Mesodermal cell (in vitro differentiated cells): ENCODE results near the gene DTHD1.

Experiments
- H3K27ac ChIP-seq: 2 replicates; pipeline ENCODE4 v1.7.0; 2013; ENCODE audit warnings: mild to moderate bottlenecking, low read depth, low read length, moderate library complexity; ENCODE audit not compliant: severe bottlenecking
- H3K36me3 ChIP-seq: 2 replicates; pipeline ENCODE4 v1.7.1; 2013; ENCODE audit warnings: mild to moderate bottlenecking, low read length, moderate library complexity; ENCODE audit not compliant: control insufficient read depth, insufficient read depth
- H3K4me1 ChIP-seq: one replicate; pipeline ENCODE4 v1.7.1; 2013; ENCODE audit warnings: mild to moderate bottlenecking, low read length; ENCODE audit not compliant: insufficient read depth, control insufficient read depth, poor library complexity, severe bottlenecking
- H3K4me3 ChIP-seq: 2 replicates; pipeline ENCODE4 v1.7.0; 2013; ENCODE audit warnings: low read length, control low read depth, mild to moderate bottlenecking; ENCODE audit not compliant: insufficient read depth, poor library complexity, severe bottlenecking; ENCODE audit errors: extremely low read depth
- H3K9me3 ChIP-seq: 2 replicates; pipeline ENCODE4 v1.7.1; 2013; ENCODE audit warnings: mild to moderate bottlenecking, low read length, moderate library complexity; ENCODE audit not compliant: control insufficient read depth
- WGBS, 2 experiments: methylation state at CpG; one replicate each; pipeline ENCODE4 v1.1.5; 2013; ENCODE audit warnings: missing lambda C conversion rate in 2 of 2; ENCODE audit not compliant: insufficient coverage in 2 of 2; 5-methylcytosine and 5-hydroxymethylcytosine counted together

Gene DTHD1

DNA sequence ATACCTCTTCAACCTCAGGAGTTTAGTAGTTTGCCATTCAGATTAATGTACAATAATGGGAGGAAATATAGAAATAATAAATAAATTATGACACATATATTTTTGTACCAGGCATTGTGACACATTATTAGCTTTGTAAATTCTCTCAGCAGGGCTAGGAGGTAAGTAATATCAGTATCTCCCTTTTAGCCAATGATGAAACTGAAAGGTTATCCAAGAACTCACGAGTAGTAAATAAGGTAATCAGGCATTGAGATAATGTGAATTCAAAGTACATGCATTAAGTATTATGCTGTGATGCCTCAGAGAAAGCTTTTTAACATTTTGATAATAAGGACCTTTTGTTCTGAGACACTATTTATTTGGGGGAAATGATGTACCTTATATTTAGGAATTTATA is 31.8 kb upstream of the DTHD1 start:
- WGBS, 2 experiments, result 90 to 100% methylated on average over 1 of the region's 1 CpG
- Histone ChIP-seq H3K9me3 (no peaks in the 10 kb centered on the region), H3K4me1 (no peaks in the 10 kb centered on the region), H3K36me3 (no peaks in the 10 kb centered on the region), H3K4me3 (no peak overlapping the region), H3K27ac (no peak overlapping the region)

DNA sequence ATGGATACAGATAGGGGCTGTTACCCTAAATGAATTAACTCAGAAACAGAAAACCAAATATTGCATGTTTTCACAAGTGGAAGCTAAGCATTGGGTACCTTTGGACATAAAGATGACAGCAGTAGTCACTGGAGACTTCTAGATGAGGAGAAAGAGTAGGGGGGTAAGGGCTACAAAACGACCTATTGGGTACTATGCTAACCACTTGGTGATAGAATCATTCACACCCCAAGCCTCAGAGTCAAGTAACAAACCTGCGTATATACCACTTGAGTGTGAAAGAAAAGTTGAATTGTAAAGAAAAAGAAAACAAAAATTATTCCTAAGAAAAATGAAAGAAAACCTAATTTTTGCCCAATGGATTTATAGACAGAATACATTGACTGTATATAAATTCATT is 29.4 kb upstream of the DTHD1 start:
- no peaks in the 10 kb centered on the region for H3K9me3 ChIP-seq
- H3K36me3 ChIP-seq, result no peaks in the 10 kb centered on the region
- WGBS, 2 experiments, result no CpG with 5 or more reads among the region's 2 CpGs
- no peak overlapping the region for H3K4me3 ChIP-seq
- H3K4me1 ChIP-seq, result no peaks in the 10 kb centered on the region
- no peak overlapping the region for H3K27ac ChIP-seq

GRCh38 chr4:36254371-36254770 is 27.0 kb upstream of the DTHD1 start:
- Histone ChIP-seq H3K4me1 (no peaks in the 10 kb centered on the region), H3K4me3 (no peak overlapping the region), H3K9me3 (no peaks in the 10 kb centered on the region), H3K27ac (no peak overlapping the region), H3K36me3 (no peaks in the 10 kb centered on the region)
- 91% methylated on average over 2 of the region's 2 CpGs for WGBS, 2 experiments

DNA sequence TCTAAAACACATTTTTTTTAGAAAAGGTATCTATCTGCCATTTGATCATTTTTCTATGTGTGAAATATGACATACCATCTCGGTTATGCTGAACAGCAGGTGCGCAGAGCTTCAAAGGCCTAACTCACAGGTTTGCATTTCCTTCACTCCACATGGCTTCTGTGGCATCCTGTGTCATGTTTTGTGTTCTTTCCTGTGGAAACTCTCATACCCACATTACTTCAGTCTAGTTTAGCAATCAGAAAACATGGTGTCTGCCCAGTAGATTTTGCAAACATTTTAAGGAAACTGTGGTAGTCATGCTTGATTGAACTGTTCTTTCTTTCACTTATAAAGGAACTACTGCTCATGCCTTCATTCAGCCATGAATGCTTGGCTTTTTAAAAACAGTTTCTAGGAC is 25.8 kb upstream of the DTHD1 start:
- H3K4me3 ChIP-seq, result no peak overlapping the region
- no peaks in the 10 kb centered on the region for H3K9me3 ChIP-seq
- H3K4me1 ChIP-seq, result no peaks in the 10 kb centered on the region
- no peak overlapping the region for H3K27ac ChIP-seq
- WGBS, 2 experiments, result 100% methylated on average over 2 of the region's 2 CpGs
- H3K36me3 ChIP-seq, result no peaks in the 10 kb centered on the region

DNA sequence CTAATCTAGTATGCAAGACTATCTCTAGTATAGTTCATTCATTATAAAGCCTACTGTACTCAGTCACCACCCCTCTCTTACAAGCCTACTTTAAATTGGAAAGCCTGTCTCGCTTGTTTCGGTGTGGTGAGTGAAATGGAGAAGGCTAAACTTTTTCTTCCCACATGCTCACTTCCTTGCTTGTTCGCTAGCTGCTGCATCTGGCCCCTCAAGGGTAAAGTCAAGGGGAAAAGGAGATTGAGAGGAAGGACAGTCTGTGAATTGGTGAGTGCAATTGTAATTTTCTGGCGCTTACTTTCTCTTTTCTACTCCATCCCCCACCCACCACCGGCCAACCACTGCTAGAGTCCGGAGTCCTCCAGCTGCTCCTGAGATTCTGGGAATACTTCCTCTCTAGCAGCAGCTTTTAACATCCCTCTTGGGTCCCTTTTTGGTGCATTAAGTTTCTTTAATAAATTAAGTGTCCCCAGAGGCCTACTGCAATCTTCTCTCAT is 25.0 kb upstream of the DTHD1 start:
- WGBS, 2 experiments, result no CpG with 5 or more reads among the region's 6 CpGs
- Histone ChIP-seq H3K4me1 (no peaks in the 10 kb centered on the region), H3K27ac (no peak overlapping the region)

GRCh38 chr4:36260731-36261130 is 20.7 kb upstream of the DTHD1 start:
- 85 to 93% methylated on average over 4 to 5 of the region's 5 CpGs for WGBS, 2 experiments
- Histone ChIP-seq H3K36me3 (no peaks in the 10 kb centered on the region), H3K4me1 (no peaks in the 10 kb centered on the region), H3K9me3 (no peaks in the 10 kb centered on the region), H3K27ac (no peak overlapping the region), H3K4me3 (no peak overlapping the region)

More for the DNA sequence above, 25.0 kb upstream of the DTHD1 start:
- no peaks in the 10 kb centered on the region for H3K9me3 ChIP-seq
- no peak overlapping the region for H3K4me3 ChIP-seq
- H3K36me3 ChIP-seq, result no peaks in the 10 kb centered on the region

DNA sequence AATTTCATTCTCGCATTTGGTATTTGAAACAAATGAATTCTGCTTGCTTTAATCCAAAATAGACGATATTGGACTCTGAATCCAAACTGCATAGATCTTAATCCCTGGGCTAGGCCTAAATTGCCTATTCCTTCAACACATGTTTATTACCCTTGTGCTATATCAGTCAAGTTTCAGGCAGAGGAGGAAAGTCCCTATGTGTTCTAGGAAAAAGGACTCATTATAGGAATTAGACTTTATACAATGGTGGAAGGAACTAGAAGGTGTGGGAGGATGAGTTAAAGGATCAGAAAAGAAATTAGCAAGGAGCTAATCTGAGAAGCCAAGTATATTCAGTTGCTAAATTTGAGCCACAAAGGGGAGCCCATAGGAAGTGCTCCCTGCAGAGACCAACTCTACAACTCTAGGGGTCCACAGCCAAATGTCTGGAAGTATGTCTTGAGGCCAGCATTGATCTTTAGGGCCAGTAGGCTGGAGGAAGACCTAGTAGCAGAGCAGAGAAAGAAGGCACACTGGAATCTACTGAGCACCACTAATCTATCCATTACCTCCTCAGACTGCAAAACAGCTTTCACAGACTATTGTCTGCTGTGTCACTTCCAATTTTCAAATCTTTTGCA is 17.1 kb upstream of the DTHD1 start:
- Histone ChIP-seq H3K27ac (no peak overlapping the region), H3K36me3 (no peaks in the 10 kb centered on the region), H3K4me1 (peaks cover 4% of the 10 kb centered on the region), H3K9me3 (no peaks in the 10 kb centered on the region), H3K4me3 (no peak overlapping the region)
- WGBS, 2 experiments, result 84 to 100% methylated on average over 2 of the region's 2 CpGs

- no peaks in the 10 kb centered on the region for H3K36me3 ChIP-seq
- peaks cover 4% of the 10 kb centered on the region for H3K4me1 ChIP-seq
- no peaks in the 10 kb centered on the region for H3K9me3 ChIP-seq
- no peak overlapping the region for H3K27ac ChIP-seq
- WGBS, 2 experiments, result 100% methylated on average over 1 of the region's 2 CpGs; no CpG with 5 or more reads in 1 of the 2 experiments
- no peak overlapping the region for H3K4me3 ChIP-seq
Observed at GRCh38 chr4:36267486-36268268, 13.7 kb upstream of the DTHD1 start.

GRCh38 chr4:36269101-36269500 is 12.3 kb upstream of the DTHD1 start:
- Histone ChIP-seq H3K27ac (no peak overlapping the region), H3K4me1 (peaks cover 4% of the 10 kb centered on the region), H3K9me3 (no peaks in the 10 kb centered on the region), H3K36me3 (no peaks in the 10 kb centered on the region), H3K4me3 (no peak overlapping the region)
- 89 to 100% methylated on average over 1 to 2 of the region's 4 CpGs for WGBS, 2 experiments

GRCh38 chr4:36269533-36270173 is 11.8 kb upstream of the DTHD1 start:
- no peaks in the 10 kb centered on the region for H3K36me3 ChIP-seq
- WGBS, 2 experiments, result 90 to 100% methylated on average over 1 to 3 of the region's 5 CpGs
- H3K4me3 ChIP-seq, result no peak overlapping the region
- no peak overlapping the region for H3K27ac ChIP-seq
- H3K9me3 ChIP-seq, result no peaks in the 10 kb centered on the region
- peaks cover 4% of the 10 kb centered on the region for H3K4me1 ChIP-seq
